ENCODE measurements around the gene RSRC1. TPM values are rescaled to one million over a fixed set of nuclear protein-coding genes. Genes with fewer than 3 reads are reported as not detected.
A peak's percentile ranks its signal among the peaks of the same experiment; 100 is the strongest.

RSRC1 gene
- total and polyA plus RNA-seq, 2 donors (not counting 1 experiment from before 2014, with no cell fraction given), result 4.5 to 54.6 TPM

DNA sequence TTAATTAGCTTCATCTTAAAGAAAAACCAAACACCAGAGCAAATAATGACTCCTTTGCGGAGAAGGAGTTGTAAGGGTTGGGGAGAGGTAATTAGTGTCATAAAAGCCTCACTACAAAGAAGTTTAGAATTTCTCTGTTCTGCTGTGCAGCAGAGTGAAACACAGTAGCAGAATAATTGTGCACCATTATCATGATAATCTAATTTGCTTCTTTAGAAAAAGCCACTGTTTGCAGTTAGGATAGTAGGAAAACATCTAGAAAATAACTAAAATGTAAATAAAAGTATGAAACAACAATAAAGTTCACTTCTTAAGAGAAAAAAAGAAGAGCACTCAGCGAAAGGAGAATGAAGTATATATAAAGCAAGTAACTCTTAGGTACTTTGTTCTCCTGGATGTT, 9.2 kb upstream of the RSRC1 start:
- H3K27me3 ChIP-seq (replicated peaks in 1 of 4; ENCODE audit: control extremely low read depth in 1 of 4, control insufficient read depth in 3 of 4, insufficient read depth in 4 of 4, low read length in 3 of 4), result peaks cover 3 to 77% (median 71%) of the 10 kb centered on the region in 4 experiments
- peaks cover 35% of the 10 kb centered on the region for H3K4me1 Mint-ChIP-seq
- no peaks in the 10 kb centered on the region for H3K79me2 ChIP-seq (ENCODE audit: control insufficient read depth, insufficient read depth, low read length)
- DNase-seq, result no peak
- H3K4me2 ChIP-seq (replicated peaks; ENCODE audit: low read depth, low read length, poor library complexity, severe bottlenecking), result no peak overlapping the region
- H2AFZ ChIP-seq (ENCODE audit: insufficient read depth, low read depth, low read length, poor library complexity, severe bottlenecking), result no peak overlapping the region
- intact Hi-C loops (cut with micrococcal nuclease), result no loop called here
- peak overlapping the region; percentile 15 for H3K27ac Mint-ChIP-seq
- H3K4me3 Mint-ChIP-seq, result no peak overlapping the region
- no peak overlapping the region for H3K4me3 ChIP-seq (ENCODE audit: control extremely low read depth in 1 of 5, extremely low read depth in 1 of 5, insufficient read depth in 1 of 5, low read depth in 2 of 5, low read length in 4 of 5)
- H4K20me1 ChIP-seq (ENCODE audit: control insufficient read depth, insufficient read depth, low read length, poor library complexity, severe bottlenecking), result peaks cover 4% of the 10 kb centered on the region
- no peak for TF ChIP-seq EZH2 (IDR thresholded peaks at IDR 0.05; ENCODE audit: borderline replicate concordance, insufficient read depth, low read depth, low read length, poor library complexity, severe bottlenecking)
- TF ChIP-seq, protein P1, sequence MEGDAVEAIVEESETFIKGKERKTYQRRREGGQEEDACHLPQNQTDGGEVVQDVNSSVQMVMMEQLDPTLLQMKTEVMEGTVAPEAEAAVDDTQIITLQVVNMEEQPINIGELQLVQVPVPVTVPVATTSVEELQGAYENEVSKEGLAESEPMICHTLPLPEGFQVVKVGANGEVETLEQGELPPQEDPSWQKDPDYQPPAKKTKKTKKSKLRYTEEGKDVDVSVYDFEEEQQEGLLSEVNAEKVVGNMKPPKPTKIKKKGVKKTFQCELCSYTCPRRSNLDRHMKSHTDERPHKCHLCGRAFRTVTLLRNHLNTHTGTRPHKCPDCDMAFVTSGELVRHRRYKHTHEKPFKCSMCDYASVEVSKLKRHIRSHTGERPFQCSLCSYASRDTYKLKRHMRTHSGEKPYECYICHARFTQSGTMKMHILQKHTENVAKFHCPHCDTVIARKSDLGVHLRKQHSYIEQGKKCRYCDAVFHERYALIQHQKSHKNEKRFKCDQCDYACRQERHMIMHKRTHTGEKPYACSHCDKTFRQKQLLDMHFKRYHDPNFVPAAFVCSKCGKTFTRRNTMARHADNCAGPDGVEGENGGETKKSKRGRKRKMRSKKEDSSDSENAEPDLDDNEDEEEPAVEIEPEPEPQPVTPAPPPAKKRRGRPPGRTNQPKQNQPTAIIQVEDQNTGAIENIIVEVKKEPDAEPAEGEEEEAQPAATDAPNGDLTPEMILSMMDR (IDR thresholded peaks at IDR 0.05), result no peak
- POLR2A ChIA-PET, result no interaction called here
- H3K9me3 Mint-ChIP-seq (ENCODE audit: insufficient read depth), result no peaks in the 10 kb centered on the region
- no peaks in the 10 kb centered on the region for H3K36me3 ChIP-seq (replicated peaks in 1 of 2; ENCODE audit: control extremely low read depth in 1 of 2, control insufficient read depth in 1 of 2, extremely low read depth in 1 of 2, insufficient read depth in 2 of 2, low read length in 1 of 2)
- H3K27me3 Mint-ChIP-seq, result peaks cover 65% of the 10 kb centered on the region
- ATAC-seq (ENCODE audit: low read depth), result no peak
- peaks cover 3 to 28% (median 21%) of the 10 kb centered on the region in 3 donors for H3K9me3 ChIP-seq (ENCODE audit: control extremely low read depth in 1 of 3, control insufficient read depth in 2 of 3, insufficient read depth in 1 of 3, low read length in 2 of 3)
- CTCF ChIA-PET, result no interaction called here
- no peak overlapping the region for H3K27ac ChIP-seq (ENCODE audit: low read length in 2 of 2)
- WGBS (ENCODE audit: insufficient coverage), result no CpG with 5 or more reads among the region's 2 CpGs
- H3K9ac ChIP-seq (ENCODE audit: low read length), result no peak overlapping the region
- peaks cover 40 to 50% of the 10 kb centered on the region in 2 donors for H3K4me1 ChIP-seq (ENCODE audit: control insufficient read depth in 2 of 2, insufficient read depth in 2 of 2, low read length in 2 of 2)

DNA sequence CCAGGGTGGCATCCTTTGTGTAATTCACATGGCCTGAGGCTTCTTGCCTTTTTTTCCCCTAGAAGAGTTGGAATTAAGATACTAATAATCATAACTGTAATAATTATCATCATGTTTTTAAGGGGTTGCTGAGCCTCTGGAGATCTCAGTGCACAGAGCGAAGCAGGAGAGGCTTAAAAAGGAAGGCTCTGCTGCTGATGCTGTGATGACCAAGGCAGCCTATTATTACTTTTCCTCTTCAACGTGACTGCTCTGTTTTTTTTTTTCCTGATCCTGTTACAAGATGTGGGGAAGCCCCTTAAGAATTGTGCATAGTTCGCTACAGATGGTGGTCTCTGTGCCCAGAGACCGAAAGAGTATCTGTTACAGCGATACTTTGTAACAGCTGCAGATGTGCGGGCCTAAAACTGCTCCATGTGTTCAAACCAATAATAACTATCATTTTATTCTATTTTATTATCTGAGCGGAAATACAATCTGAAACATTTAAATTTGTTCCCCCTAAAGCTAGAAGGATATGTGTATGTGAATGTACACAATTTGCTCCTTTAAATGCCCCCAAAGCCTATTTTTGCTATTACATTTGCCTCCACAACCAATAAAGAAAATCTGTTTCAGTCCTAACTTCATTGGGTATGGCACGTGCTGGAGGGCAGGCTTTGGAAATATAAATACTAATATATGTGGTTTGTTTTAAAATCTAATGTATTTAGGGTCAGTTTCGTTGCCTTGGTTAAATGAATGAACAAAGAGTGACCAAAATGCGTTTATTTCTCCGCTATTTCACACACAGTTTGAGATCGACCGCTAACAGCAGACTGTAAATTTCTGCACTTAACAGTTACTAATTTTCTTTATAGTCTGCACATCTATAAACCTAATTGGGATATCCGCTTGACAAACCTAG, 8.3 kb upstream of the RSRC1 start:
- H3K4me1 Mint-ChIP-seq, result peaks cover 38% of the 10 kb centered on the region
- TF ChIP-seq, protein P1 (IDR thresholded peaks at IDR 0.05), result no peak
- TF ChIP-seq EZH2 (IDR thresholded peaks at IDR 0.05; ENCODE audit: borderline replicate concordance, insufficient read depth, low read depth, low read length, poor library complexity, severe bottlenecking), result no peak
- no peak overlapping the region for H3K4me3 Mint-ChIP-seq
- no peak overlapping the region for H3K9ac ChIP-seq (ENCODE audit: low read length)
- H3K9me3 Mint-ChIP-seq (ENCODE audit: insufficient read depth), result no peaks in the 10 kb centered on the region
- H3K4me2 ChIP-seq (replicated peaks; ENCODE audit: low read depth, low read length, poor library complexity, severe bottlenecking), result no peak overlapping the region
- DNase-seq (peak; percentile 22), ATAC-seq (ENCODE audit: low read depth) (no peak)
- no peak overlapping the region for H2AFZ ChIP-seq (ENCODE audit: insufficient read depth, low read depth, low read length, poor library complexity, severe bottlenecking)
- CTCF ChIA-PET, result no interaction called here
- H3K27me3 Mint-ChIP-seq, result peaks cover 65% of the 10 kb centered on the region
- H3K27ac ChIP-seq (ENCODE audit: low read length in 2 of 2), result no peak overlapping the region
- H3K27me3 ChIP-seq (replicated peaks in 1 of 4; ENCODE audit: control extremely low read depth in 1 of 4, control insufficient read depth in 3 of 4, insufficient read depth in 4 of 4, low read length in 3 of 4), result peaks cover 3 to 77% (median 70%) of the 10 kb centered on the region in 4 experiments
- no peaks in the 10 kb centered on the region for H3K36me3 ChIP-seq (replicated peaks in 1 of 2; ENCODE audit: control extremely low read depth in 1 of 2, control insufficient read depth in 1 of 2, extremely low read depth in 1 of 2, insufficient read depth in 2 of 2, low read length in 1 of 2)
- no peak overlapping the region for H3K27ac Mint-ChIP-seq
- peaks cover 48 to 56% of the 10 kb centered on the region in 2 donors for H3K4me1 ChIP-seq (ENCODE audit: control insufficient read depth in 2 of 2, insufficient read depth in 2 of 2, low read length in 2 of 2)
- peaks cover 4% of the 10 kb centered on the region for H4K20me1 ChIP-seq (ENCODE audit: control insufficient read depth, insufficient read depth, low read length, poor library complexity, severe bottlenecking)
- H3K4me3 ChIP-seq (ENCODE audit: control extremely low read depth in 1 of 5, extremely low read depth in 1 of 5, insufficient read depth in 1 of 5, low read depth in 2 of 5, low read length in 4 of 5), result no peak overlapping the region
- peaks cover 3 to 34% (median 21%) of the 10 kb centered on the region in 3 donors for H3K9me3 ChIP-seq (ENCODE audit: control extremely low read depth in 1 of 3, control insufficient read depth in 2 of 3, insufficient read depth in 1 of 3, low read length in 2 of 3)
- POLR2A ChIA-PET, result no interaction called here
- intact Hi-C loops (cut with micrococcal nuclease), result no loop called here
- 6% methylated on average over 4 of the region's 14 CpGs for WGBS (ENCODE audit: insufficient coverage)
- no peaks in the 10 kb centered on the region for H3K79me2 ChIP-seq (ENCODE audit: control insufficient read depth, insufficient read depth, low read length)
